Measurements from ENCODE around the gene GSAP.
A peak's percentile ranks its signal among the peaks of the same experiment; 100 is the strongest.

Gene GSAP

GRCh38 chr7:77438131-77438530, 22.0 kb upstream of the GSAP start:
- FAIRE-seq = no peak
- DNase-seq (ENCODE audit: low spot score) = no peak

DNA sequence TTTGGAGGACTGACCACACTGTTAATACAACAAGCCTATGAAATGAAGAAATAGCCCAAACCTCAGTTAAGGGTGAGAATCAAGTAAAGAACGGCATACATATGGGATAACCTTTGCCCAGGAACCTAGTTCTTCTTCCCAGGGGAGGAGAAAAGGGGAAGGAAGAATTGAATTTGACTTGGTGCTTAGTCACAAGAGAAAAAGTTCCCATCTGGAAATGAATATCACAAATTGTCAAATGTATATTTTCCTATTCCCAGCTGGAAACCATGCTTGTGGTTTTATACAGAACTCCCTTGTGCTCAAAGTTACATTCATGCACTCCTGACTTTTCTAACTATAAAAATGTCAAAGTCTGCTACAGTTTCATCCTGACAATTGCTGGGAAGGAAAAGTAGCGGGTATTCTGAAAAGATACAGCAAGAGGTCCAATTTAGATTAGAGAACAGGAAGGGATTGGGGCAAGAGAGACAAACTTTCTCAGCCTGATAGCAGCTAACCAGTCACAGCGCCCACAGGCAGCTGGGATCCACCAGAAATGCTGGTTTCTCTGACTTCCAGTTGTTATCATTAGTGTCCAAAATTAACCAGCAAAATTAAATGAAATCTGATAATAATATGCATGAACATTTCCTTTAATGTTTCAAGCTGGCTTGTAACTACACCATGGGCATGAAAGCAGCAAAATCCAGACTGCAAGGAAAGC, 18.6 kb upstream of the GSAP start:
- FAIRE-seq = no peak
- no peak for DNase-seq (ENCODE audit: low spot score)

DNA sequence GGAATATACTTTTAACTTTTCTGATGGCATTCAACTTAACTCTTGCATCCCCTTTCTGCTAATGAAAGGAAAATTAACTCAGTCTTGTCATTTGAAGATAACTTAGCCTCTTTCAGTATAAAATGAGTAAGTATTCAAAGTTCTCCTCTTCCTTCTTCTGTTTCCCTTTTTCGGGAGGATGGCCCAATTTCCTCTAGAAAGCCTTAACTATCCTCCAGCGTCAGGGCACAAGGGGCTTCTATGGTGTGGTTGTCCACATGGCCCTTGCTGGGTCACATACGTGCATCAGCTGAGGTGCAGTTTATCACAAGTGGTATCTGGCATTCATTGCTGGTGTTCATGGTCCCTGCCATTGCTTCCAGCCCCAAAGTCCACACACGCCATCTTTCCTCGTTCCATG, 17.8 kb upstream of the GSAP start:
- no peak for DNase-seq (ENCODE audit: low spot score)
- no peak for FAIRE-seq

DNA sequence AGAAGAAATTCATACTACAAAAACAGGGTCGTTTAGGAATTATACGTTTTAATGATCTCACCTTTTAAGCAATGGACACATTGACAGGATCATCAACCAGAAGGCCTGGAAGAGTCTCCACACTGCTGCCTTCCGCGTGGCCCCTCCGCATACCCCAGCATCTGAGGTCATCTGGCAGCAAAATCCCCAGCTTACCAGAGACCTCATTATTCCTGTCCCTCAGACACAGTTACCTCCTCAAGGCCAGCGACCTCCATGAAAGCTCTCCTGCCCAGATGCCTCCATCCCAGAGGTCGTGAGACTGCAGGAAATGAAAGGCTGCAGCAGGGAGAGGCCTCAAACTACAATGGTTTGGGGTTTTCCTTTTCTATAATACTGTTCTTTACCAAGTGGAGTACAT, 14.8 kb upstream of the GSAP start:
- DNase-seq (ENCODE audit: low spot score) (no peak), FAIRE-seq (no peak)

GRCh38 chr7:77428777-77429231, 12.7 kb upstream of the GSAP start:
- no peak for FAIRE-seq
- no peak for DNase-seq (ENCODE audit: low spot score)

DNA sequence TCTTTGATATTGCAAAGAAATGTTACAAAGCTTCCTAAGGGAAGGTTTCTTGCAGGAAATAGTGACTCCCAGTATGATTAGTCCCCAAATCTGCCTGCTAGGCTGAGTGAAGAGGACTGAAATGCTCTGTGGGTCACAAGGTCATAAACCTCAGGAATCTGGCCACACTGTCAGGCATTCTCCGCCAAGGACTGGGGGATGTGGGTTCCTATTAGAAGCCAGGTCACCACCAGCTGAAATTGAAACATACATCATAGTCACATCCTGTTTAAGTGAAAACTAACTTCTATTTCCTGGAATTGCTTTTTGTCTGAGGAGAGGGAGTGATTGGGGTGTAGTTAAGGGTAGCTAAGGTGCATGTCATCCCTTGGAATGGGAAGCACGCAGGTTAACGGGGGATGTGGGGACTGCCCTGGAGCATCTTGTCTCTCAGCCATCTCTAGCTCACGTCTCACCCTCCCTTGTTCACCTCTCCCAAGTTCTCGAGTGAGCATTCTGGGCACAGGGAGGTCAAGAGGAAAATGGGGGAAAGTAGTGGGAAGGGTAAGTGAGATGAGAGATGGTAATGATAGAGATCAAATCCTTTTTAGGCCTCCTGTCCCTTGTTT, 12.0 kb upstream of the GSAP start:
- DNase-seq (ENCODE audit: low spot score) (peak; percentile 67), FAIRE-seq (peak; percentile 65)

DNA sequence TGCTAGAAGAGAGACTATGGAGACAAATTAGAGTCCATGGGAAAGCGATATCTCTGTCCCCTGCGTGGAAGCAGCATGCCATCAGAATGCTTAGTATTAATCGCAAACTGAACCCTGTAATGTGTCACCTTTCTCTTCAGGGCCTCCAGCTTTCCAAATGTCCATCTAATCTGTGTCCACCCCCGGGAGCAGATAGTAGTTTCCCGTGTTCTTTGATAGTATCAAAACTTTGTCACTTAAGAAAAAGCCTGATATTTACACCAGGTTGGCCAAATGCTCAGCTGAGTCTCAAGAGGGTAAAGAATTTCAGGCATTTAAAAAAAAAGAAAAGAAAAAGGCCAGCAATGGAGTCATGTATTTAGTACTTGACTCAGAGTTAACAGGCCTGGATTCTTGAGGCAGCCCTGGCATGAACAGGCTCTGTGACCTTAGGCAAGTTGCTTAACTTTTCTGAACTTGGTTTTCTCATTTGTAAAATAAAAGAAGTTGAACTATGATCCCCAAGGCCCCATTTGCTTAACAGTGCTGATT, 10.4 kb upstream of the GSAP start:
- no peak for DNase-seq (ENCODE audit: low spot score)
- FAIRE-seq = no peak

GRCh38 chr7:77426052-77426404, 9.9 kb upstream of the GSAP start:
- DNase-seq (ENCODE audit: low spot score) (no peak), FAIRE-seq (no peak)

DNA sequence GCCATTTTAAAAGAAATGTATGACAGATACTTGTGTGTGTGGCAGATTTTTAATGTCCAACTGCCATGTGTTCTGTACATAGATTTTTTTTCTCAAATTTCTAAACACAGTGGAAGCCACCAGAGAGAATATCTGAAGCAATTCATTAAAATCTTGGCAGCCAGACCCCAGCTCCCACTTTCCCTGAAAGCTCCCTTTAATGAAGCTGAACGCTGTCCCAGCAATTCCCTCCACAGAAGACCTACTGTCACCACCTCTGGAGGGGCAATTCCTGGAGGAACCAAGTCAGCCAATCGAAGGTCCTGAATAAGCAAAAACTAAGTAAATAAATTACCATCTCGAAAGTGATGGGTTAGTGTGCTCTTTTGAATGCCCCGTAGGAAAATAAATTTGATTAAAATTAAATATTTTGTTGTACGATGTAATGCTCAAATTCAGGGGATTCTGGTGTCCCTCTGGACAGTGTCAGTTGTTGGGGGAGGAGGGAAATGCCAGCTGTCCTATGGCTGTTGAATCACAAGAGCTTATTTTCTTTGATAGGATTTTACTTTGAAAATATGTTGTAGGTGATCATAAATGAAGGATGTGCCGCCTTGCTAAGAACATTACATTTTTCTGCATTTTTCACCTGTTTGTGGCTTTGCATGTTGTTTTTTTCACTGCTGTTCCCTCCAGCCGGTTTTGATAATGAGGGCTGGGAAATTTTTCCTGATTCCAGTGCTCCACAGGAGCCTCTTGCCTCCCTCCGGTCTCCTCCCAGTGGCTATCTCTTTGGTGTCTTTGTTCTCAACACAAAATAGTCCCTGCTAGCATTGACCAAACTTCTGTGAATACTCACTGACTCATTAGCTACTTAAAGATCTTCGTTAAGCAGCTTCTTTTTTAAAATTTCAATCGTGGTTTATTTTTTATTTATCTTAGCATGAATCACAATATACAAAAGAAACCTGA, 9.2 kb upstream of the GSAP start:
- DNase-seq (ENCODE audit: low spot score) = peak; percentile 75
- no peak for FAIRE-seq

GRCh38 chr7:77422500-77422899, 6.4 kb upstream of the GSAP start:
- DNase-seq (ENCODE audit: low spot score) (no peak), FAIRE-seq (no peak)

GRCh38 chr7:77420986-77421672, 5.0 kb upstream of the GSAP start:
- FAIRE-seq (no peak), DNase-seq (ENCODE audit: low spot score) (no peak)

- DNase-seq (ENCODE audit: low spot score) = no peak
These were observed 4.3 kb upstream of the GSAP start for GRCh38 chr7:77420438-77420837.

DNA sequence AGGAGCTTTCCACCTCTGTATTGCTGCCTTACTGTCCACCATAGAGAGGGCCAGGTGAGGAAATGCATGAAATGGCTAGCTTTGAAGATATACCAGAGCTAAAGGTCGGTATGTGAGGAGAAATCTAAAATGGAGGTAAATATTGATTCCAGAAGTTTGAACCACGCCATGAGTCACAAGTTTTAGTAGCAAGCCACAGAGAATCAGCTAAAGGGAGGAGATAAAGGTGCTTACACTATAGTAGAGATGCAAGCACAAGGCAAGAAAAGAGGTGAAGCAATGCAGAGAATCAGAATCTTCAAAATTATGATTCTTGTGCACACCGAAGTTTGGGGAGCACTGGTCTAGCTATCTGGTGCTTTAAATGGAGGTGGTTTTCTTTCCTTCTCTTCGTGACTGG, 3.0 kb upstream of the GSAP start:
- DNase-seq (ENCODE audit: low spot score) (no peak), FAIRE-seq (no peak)

More at GRCh38 chr7:77420438-77420837, 4.3 kb upstream of the GSAP start:
- FAIRE-seq = no peak

- FAIRE-seq (no peak), DNase-seq (ENCODE audit: low spot score) (no peak)
These were observed 1.7 kb upstream of the GSAP start for GRCh38 chr7:77417801-77418200.

- FAIRE-seq (no peak), DNase-seq (ENCODE audit: low spot score) (no peak)
These were observed 647 bp upstream of the GSAP start for GRCh38 chr7:77416621-77417371.

- no peak for DNase-seq (ENCODE audit: low spot score)
These were observed 700 bp downstream of the GSAP start for GRCh38 chr7:77415476-77415822.

GRCh38 chr7:77413861-77414424, 2.2 kb downstream of the GSAP start:
- DNase-seq (ENCODE audit: low spot score) (no peak), FAIRE-seq (no peak)

More at GRCh38 chr7:77415476-77415822, 700 bp downstream of the GSAP start:
- peak; percentile 58 for FAIRE-seq

GRCh38 chr7:77413128-77413527, 3.0 kb downstream of the GSAP start:
- FAIRE-seq (no peak), DNase-seq (ENCODE audit: low spot score) (no peak)

DNA sequence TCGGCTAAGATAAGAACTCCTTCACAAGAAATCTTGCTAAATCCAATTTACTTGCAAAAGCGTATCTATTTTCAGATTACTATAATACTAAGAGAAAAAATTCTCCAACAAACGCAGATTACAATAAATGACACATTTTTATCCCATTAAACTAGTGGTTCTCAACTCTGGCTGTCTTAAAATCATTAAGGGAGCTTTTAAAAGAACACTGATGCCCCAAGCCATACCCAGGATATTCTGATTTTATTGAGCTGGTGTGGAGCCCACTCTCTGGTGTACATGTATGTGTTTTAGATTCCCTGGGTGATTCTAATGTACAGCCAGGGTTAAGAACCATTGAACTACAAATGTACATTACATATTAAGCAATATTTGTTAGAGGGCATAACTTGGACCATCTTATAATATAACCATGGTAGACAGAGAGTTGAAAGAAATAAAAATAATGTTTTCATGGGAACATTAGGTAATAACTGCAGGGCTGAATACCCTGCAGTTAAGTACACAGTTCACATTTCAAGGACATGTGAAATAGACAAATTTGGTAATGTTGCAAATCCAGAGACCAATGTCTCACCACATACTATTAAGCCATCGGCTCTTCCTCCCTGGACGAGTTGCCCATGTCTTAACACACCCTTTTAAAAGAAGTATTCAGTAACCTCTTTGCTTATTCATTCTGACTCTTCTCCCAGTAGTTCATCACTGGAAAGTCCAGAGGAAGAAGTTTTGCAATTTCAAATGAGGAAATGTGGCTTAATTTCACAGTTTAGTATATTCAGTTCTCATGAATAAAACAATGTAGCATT, 6.2 kb downstream of the GSAP start:
- no peak for DNase-seq (ENCODE audit: low spot score)
- peak; percentile 85 for FAIRE-seq
